ENCODE measurements around the gene PTPRG. TPM values are rescaled to one million over a fixed set of nuclear protein-coding genes. Genes with fewer than 3 reads are reported as not detected.

PTPRG gene
- total and polyA plus RNA-seq, 11 donors, result 8.0 to 48.5 (median 35.4) TPM

- Histone ChIP-seq H3K36me3 (no peaks in the 10 kb centered on the region), H3K27ac (peak overlapping the region in 3 of 12 donors; percentile 18 to 30 (median 26)), H3K4me3 (no peak overlapping the region), H3K9me3 (no peaks in the 10 kb centered on the region), H3K27me3 (no peaks in the 10 kb centered on the region), H3K4me1 (peaks cover 0 to 38% (median 21%) of the 10 kb centered on the region in 12 donors)
- intact Hi-C loops (cut with DNase I), result no loop called here
- no peak for TF ChIP-seq POLR2A (IDR thresholded peaks at IDR 0.05)
- TF ChIP-seq, protein P1, sequence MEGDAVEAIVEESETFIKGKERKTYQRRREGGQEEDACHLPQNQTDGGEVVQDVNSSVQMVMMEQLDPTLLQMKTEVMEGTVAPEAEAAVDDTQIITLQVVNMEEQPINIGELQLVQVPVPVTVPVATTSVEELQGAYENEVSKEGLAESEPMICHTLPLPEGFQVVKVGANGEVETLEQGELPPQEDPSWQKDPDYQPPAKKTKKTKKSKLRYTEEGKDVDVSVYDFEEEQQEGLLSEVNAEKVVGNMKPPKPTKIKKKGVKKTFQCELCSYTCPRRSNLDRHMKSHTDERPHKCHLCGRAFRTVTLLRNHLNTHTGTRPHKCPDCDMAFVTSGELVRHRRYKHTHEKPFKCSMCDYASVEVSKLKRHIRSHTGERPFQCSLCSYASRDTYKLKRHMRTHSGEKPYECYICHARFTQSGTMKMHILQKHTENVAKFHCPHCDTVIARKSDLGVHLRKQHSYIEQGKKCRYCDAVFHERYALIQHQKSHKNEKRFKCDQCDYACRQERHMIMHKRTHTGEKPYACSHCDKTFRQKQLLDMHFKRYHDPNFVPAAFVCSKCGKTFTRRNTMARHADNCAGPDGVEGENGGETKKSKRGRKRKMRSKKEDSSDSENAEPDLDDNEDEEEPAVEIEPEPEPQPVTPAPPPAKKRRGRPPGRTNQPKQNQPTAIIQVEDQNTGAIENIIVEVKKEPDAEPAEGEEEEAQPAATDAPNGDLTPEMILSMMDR (IDR thresholded peaks at IDR 0.05), result no peak
- DNase-seq (no peak), ATAC-seq (no peak)
- WGBS, 4 donors, result 76 to 81% (median 78%) methylated on average over 6 of the region's 6 CpGs
These were observed 56.3 kb downstream of the PTPRG start for GRCh38 chr3:61617651-61618050.

- ATAC-seq (no peak), DNase-seq (no peak)
- H3K27me3 ChIP-seq, result no peaks in the 10 kb centered on the region
- intact Hi-C loops (cut with DNase I), result no loop called here
- TF ChIP-seq, protein P1 (IDR thresholded peaks at IDR 0.05), result no peak
- TF ChIP-seq POLR2A (IDR thresholded peaks at IDR 0.05), result no peak
- 71 to 95% (median 90%) methylated on average over 2 of the region's 2 CpGs for WGBS, 4 donors
- peaks cover 0 to 34% (median 21%) of the 10 kb centered on the region in 12 donors for H3K4me1 ChIP-seq
- H3K36me3 ChIP-seq, result peaks cover 0 to 6% (median 0%) of the 10 kb centered on the region in 9 donors
- no peak overlapping the region for H3K4me3 ChIP-seq
- no peaks in the 10 kb centered on the region for H3K9me3 ChIP-seq
- H3K27ac ChIP-seq, result no peak overlapping the region
These were observed 56.9 kb downstream of the PTPRG start for GRCh38 chr3:61618231-61618630.

GRCh38 chr3:61618871-61619270 is 57.5 kb downstream of the PTPRG start:
- no peak for ATAC-seq
- H3K4me1 ChIP-seq, result peaks cover 0 to 31% (median 21%) of the 10 kb centered on the region in 12 donors
- no peaks in the 10 kb centered on the region for H3K9me3 ChIP-seq
- no peak overlapping the region for H3K27ac ChIP-seq
- no peak overlapping the region for H3K4me3 ChIP-seq
- no peaks in the 10 kb centered on the region for H3K27me3 ChIP-seq
- peaks cover 0 to 7% (median 0%) of the 10 kb centered on the region in 9 donors for H3K36me3 ChIP-seq
- WGBS, 4 donors, result 87 to 100% (median 92%) methylated on average over 6 of the region's 6 CpGs
- no peak for DNase-seq
- intact Hi-C loops (cut with DNase I), result no loop called here
- TF ChIP-seq POLR2A (IDR thresholded peaks at IDR 0.05), result no peak
- TF ChIP-seq, protein P1 (IDR thresholded peaks at IDR 0.05), result no peak

GRCh38 chr3:61620073-61620472 is 58.7 kb downstream of the PTPRG start:
- 71 to 94% (median 90%) methylated on average over 5 of the region's 5 CpGs for WGBS, 4 donors
- no peak overlapping the region for H3K4me3 ChIP-seq
- H3K9me3 ChIP-seq, result no peaks in the 10 kb centered on the region
- no peak for TF ChIP-seq POLR2A (IDR thresholded peaks at IDR 0.05)
- TF ChIP-seq, protein P1 (IDR thresholded peaks at IDR 0.05), result no peak
- ATAC-seq (no peak), DNase-seq (no peak)
- intact Hi-C loops (cut with DNase I), result no loop called here
- H3K4me1 ChIP-seq, result peaks cover 0 to 31% (median 21%) of the 10 kb centered on the region in 12 donors
- no peaks in the 10 kb centered on the region for H3K27me3 ChIP-seq
- H3K36me3 ChIP-seq, result peaks cover 0 to 14% (median 0%) of the 10 kb centered on the region in 9 donors
- no peak overlapping the region for H3K27ac ChIP-seq
